HG02943 (cell line): ENCODE measurements around the gene FMR1NB.

Experiments used
- ATAC-seq: cut with Tn5 transposase; IDR thresholded peaks from one replicate; pipeline ENCODE4 v1.9.1; 2021; ENCODE audit warnings: mild to moderate bottlenecking, low read depth, moderate library complexity; ENCODE audit not compliant: unreplicated experiment

Gene FMR1NB

GRCh38 chrX:148069759-148070503, 88.8 kb downstream of the FMR1NB start:
- ATAC-seq = no peak

- no peak for ATAC-seq
Measured at GRCh38 chrX:148070504-148070877, 89.4 kb downstream of the FMR1NB start.
